Body of pancreas (tissue), 4 donors: Measurements from ENCODE around the gene KREMEN1. TPM values are rescaled to one million over a fixed set of nuclear protein-coding genes. Genes with fewer than 3 reads are reported as not detected.

Experiments
- ATAC-seq: fragments of 150-250 bp; one replicate; pipeline ENCODE4 v1.9.1; 2016
- DNase-seq, 4 donors: peaks; one replicate each; pipeline ENCODE4 v3.0.0-alpha.2; 2019
- H3K27ac ChIP-seq, 4 donors: fragments of 200-600 bp; sonication (generic); 1 replicate in 3 of 4; 2 replicates in 1 of 4; pipeline versions ENCODE4 v1.5.1 to v1.6.1; 2016 to 2019; ENCODE audit warnings: mild to moderate bottlenecking in 1 of 4, mixed read lengths in 1 of 4, moderate library complexity in 1 of 4
- H3K27me3 ChIP-seq, 2 donors: fragments of 200-600 bp; sonication (generic); one replicate each; pipeline ENCODE4 v1.6.0; 2016; ENCODE audit warnings: mild to moderate bottlenecking in 1 of 2
- H3K36me3 ChIP-seq, 2 donors: fragments of 200-600 bp; sonication (generic); replicated peaks in 1 of 2; 2 replicates each; pipeline ENCODE4 v1.5.1; 2016; ENCODE audit warnings: low read depth in 2 of 2; ENCODE audit not compliant: insufficient read depth in 1 of 2
- H3K4me1 ChIP-seq: fragments of 200-600 bp; sonication (generic); one replicate; pipeline ENCODE4 v1.6.0; 2016
- H3K4me3 ChIP-seq, 2 donors: fragments of 200-600 bp; sonication (generic); 1 replicate in 1 of 2; 2 replicates in 1 of 2; pipeline ENCODE4 v1.5.1; 2016 to 2019
- H3K9me3 ChIP-seq, 3 donors: fragments of 200-600 bp; sonication (generic); 1 replicate in 2 of 3; 2 replicates in 1 of 3; pipeline ENCODE4 v1.5.1; 2016
- CTCF ChIP-seq, 7 experiments: fragments of 450-650 bp in 4 of 7; fragments of 200-600 bp in 3 of 7; sonication (generic) in 3 of 7; IDR thresholded peaks; one replicate each; pipeline ENCODE4 v1.5.1; 2016 to 2019; ENCODE audit warnings: antibody characterized with exemption in 7 of 7
- POLR2A ChIP-seq, 3 donors: fragments of 450-650 bp; IDR thresholded peaks; one replicate each; pipeline ENCODE4 v1.6.1; 2016; ENCODE audit warnings: antibody characterized with exemption in 3 of 3, mild to moderate bottlenecking in 2 of 3
- WGBS, 2 donors: methylation state at CpG; one replicate each; pipeline ENCODE4 v1.1.5; 2017; 5-methylcytosine and 5-hydroxymethylcytosine counted together
- intact Hi-C: fragments of 100-400 bp; cut with DNase I; formaldehyde crosslinking; loops from one replicate; pipeline ENCODE4 v1.15.1; 2023
- total RNA-seq, 2 donors: library from RNA; depleted of rRNA; stranded (reverse); fragments of >200 nt; gene quantifications; one replicate each; pipeline ENCODE4 v1.1.0, GENCODE V29; 2016

The KREMEN1 gene
- total RNA-seq, 2 donors from 2014 or later = 6.6 to 7.3 TPM

GRCh38 chr22:29073618-29074275, 912 bp downstream of the KREMEN1 start:
- 1 to 2% methylated on average over 42 to 52 of the region's 53 CpGs for WGBS, 2 donors

DNA sequence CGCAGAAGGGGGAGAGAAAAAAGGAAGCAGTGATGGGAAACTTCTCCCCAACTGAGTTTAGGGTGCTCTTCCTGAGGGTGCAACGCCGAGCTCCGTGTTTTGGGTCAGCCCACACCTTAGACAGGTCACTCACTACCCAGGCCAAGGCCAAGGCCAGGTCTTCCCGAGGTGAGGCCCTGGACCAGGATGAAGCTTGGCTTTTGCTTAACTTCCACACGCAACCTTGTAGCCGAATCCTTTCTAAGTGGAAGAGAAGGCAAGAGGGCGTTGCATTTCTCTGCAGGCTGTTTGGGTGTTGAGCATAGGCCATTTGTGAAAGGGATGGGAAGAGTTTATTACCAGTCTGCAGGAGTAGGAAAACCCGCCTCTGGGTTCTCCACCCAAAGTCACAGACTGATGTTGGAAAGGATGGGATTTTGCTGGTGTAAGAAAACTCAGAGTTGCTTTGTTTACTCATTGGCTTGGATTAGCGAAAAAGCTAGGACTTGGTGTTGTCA, 1.5 kb downstream of the KREMEN1 start:
- Histone ChIP-seq H3K4me3 (no peak overlapping the region), H3K4me1 (peaks cover 29% of the 10 kb centered on the region), H3K9me3 (no peaks in the 10 kb centered on the region), H3K27me3 (no peaks in the 10 kb centered on the region), H3K36me3 (no peaks in the 10 kb centered on the region), H3K27ac (peak overlapping the region in 1 of 4 donors; percentile 6)
- intact Hi-C loops = no loop called here
- no peak for TF ChIP-seq POLR2A (IDR thresholded peaks at IDR 0.05)
- no peak for DNase-seq
- 53% methylated on average over 6 to 10 of the region's 10 CpGs for WGBS, 2 donors
- ATAC-seq = no peak

More at GRCh38 chr22:29073618-29074275, 912 bp downstream of the KREMEN1 start:
- H3K36me3 ChIP-seq = no peaks in the 10 kb centered on the region
- DNase-seq = peak; percentile 47 to 63 (median 56)
- peak overlapping the region; percentile 46 to 83 for H3K4me3 ChIP-seq
- peak in 2 of 3 donors; percentile 9 to 20 for TF ChIP-seq POLR2A (IDR thresholded peaks at IDR 0.05)
- no peak for TF ChIP-seq CTCF (IDR thresholded peaks at IDR 0.05)
- H3K9me3 ChIP-seq = no peaks in the 10 kb centered on the region
- ATAC-seq = peak; percentile 24
- intact Hi-C loops = no loop called here
- H3K4me1 ChIP-seq = peaks cover 29% of the 10 kb centered on the region
- H3K27ac ChIP-seq = peak overlapping the region in 3 of 4 donors; percentile 6 to 41 (median 22)
- H3K27me3 ChIP-seq = no peaks in the 10 kb centered on the region

DNA sequence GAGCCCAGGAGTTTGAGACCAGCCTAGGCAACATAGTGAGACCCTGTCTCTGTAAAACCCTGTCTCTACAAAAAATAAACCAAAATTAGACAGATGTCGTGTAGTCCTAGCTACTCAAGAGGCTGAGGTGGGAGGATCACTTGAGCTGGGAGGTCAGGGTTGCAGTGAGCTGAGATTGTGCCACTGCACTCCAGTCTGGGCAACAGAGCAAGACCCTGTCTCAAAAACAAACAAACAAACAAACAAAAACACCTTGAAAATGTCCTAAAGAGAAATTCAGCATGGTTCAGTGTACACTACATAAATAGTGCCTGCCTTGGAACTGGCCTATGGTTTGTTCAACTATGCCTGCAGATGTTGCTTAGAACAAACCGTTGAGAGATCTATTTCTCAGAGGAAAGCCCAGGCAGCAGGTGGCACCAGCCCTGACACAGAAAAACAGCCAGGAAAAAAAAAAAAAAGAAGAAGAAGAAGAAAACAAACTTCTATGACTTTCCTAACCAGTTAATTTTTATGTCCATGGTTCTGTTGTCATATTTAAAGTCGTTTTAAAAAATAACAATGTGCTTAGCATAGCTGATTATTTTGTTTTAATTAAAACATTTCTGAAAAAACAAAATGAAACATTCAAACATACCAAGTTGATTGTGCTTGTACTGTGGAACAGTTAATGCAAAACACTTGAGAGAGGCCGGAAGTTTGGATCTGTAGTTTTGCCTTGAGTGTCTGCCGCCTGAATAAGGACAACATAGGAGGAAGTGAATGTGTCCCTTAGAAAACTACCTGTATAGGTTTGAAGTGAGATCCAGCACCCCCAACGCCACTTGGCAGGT, 5.4 kb downstream of the KREMEN1 start:
- Histone ChIP-seq H3K4me3 (no peak overlapping the region), H3K27me3 (no peaks in the 10 kb centered on the region), H3K9me3 (no peaks in the 10 kb centered on the region), H3K36me3 (no peaks in the 10 kb centered on the region), H3K27ac (no peak overlapping the region), H3K4me1 (peaks cover 16% of the 10 kb centered on the region)
- intact Hi-C loops = no loop called here
- DNase-seq (no peak), ATAC-seq (no peak)
- no peak for TF ChIP-seq POLR2A (IDR thresholded peaks at IDR 0.05)
- no peak for TF ChIP-seq CTCF (IDR thresholded peaks at IDR 0.05)
- 77 to 88% methylated on average over 6 of the region's 6 CpGs for WGBS, 2 donors

DNA sequence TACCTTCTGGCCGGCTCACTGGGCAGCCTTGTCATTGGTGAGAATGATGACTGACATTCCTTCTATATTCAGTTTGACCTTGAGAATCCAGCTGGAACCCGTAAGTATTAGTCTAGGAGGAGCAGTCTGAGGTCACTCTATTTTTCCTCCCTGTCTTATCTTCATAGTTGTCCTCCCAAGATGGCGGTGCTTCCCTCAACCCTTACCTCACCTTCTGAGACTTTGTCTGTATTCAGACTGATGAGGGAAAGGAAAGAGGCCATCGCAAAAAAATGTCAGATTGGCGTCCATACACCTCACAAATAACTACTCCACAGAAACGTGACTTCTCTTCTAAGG, 6.0 kb downstream of the KREMEN1 start:
- H3K27ac ChIP-seq = no peak overlapping the region
- 66 to 73% methylated on average over 6 of the region's 6 CpGs for WGBS, 2 donors
- no peaks in the 10 kb centered on the region for H3K36me3 ChIP-seq
- intact Hi-C loops = no loop called here
- DNase-seq (no peak), ATAC-seq (no peak)
- TF ChIP-seq POLR2A (IDR thresholded peaks at IDR 0.05) = no peak
- no peak for TF ChIP-seq CTCF (IDR thresholded peaks at IDR 0.05)
- no peaks in the 10 kb centered on the region for H3K27me3 ChIP-seq
- no peak overlapping the region for H3K4me3 ChIP-seq
- peaks cover 10% of the 10 kb centered on the region for H3K4me1 ChIP-seq
- no peaks in the 10 kb centered on the region for H3K9me3 ChIP-seq

- no peaks in the 10 kb centered on the region for H3K9me3 ChIP-seq
- no peak overlapping the region for H3K27ac ChIP-seq
- intact Hi-C loops = no loop called here
- DNase-seq (peak in 1 of 4 donors; percentile 34), ATAC-seq (no peak)
- TF ChIP-seq CTCF (IDR thresholded peaks at IDR 0.05) (no peak), POLR2A (IDR thresholded peaks at IDR 0.05) (no peak)
- H3K4me3 ChIP-seq = no peak overlapping the region
- no peaks in the 10 kb centered on the region for H3K36me3 ChIP-seq
- peaks cover 5% of the 10 kb centered on the region for H3K4me1 ChIP-seq
- no peaks in the 10 kb centered on the region for H3K27me3 ChIP-seq
- 65 to 75% methylated on average over 8 of the region's 8 CpGs for WGBS, 2 donors
Measured at GRCh38 chr22:29079218-29079901, 6.5 kb downstream of the KREMEN1 start.
